HuH-7 (cell line): ENCODE data around the gene ECT2L.
A peak's percentile ranks its signal among the peaks of the same experiment; 100 is the strongest.

Experiments used
- DNase-seq: peaks from one replicate; pipeline ENCODE4 v3.0.0; 2011; ENCODE audit warnings: low spot score

ECT2L gene, protein sequence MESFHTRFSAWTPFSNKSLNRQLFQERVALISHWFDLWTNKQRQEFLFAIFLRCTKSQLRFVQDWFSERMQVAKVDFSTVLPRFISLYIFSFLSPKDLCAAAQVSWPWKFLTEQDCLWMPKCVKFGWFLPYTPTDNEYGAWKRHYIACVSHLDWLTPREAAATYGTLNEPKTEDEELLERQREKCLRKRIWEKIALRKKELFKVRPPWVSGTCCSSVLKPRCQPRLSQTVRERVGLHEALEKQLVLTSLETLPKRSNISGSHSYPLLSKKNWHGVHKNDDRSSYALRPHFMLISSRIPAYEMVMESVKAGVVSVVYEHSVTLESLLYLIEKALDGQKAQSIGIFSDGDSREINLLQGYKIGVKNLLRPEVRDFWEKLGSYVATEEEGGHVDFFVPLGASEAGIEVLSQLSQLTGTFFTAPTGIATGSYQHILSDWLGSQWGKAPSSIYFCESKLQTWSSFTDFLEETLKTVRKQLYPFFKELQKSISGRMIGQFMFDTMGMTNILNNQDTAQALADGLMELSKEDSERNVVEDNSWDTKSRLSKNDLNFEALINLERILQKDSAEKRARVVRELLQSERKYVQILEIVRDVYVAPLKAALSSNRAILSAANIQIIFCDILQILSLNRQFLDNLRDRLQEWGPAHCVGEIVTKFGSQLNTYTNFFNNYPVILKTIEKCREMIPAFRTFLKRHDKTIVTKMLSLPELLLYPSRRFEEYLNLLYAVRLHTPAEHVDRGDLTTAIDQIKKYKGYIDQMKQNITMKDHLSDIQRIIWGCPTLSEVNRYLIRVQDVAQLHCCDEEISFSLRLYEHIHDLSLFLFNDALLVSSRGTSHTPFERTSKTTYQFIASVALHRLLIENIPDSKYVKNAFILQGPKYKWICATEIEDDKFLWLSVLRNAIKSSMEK

DNA sequence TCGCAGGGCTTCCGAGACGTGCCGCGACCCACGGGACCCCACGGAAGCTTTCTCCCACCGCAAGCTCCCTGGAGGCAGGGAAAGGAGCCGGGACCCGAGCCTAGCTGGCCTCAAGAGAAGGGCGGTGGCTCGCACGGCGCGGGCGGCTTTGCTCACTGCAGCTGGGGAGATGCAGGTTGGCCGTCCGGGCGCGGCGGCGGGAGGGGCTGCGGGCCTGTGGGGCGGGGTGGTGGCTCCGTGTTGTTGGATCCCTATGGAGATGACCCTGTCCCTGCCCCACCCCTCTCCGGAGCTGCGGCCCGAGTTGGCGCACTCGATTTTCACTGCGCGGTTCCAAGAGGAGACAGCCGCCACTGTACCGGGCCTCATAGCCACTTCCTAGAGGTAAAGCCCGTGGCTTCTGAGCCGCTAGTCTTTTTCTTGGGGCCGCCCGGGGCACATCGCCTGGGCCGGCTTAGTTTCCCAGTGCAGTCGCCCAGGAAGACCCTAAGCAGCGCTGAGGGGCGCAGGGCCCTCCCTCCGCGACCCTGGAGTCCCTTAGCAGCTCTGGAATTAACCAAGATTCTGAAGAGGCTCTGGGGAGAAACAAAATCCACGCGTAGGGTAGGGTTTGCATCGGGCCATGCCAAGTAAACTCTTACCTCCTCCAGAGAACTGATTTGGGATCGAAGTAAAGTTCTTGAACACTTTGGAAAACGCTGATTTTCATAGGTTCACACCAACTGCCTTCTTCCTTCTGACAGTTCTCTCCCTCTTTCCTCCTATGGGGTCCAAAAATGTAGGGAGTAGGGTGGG is at the start of gene ECT2L:
TSS of gene ECT2L (plus strand) at position 279 of the 795 bp plus-strand sequence. CDS start 17,188 bp downstream, outside the sequence.
- no peak for DNase-seq

DNA sequence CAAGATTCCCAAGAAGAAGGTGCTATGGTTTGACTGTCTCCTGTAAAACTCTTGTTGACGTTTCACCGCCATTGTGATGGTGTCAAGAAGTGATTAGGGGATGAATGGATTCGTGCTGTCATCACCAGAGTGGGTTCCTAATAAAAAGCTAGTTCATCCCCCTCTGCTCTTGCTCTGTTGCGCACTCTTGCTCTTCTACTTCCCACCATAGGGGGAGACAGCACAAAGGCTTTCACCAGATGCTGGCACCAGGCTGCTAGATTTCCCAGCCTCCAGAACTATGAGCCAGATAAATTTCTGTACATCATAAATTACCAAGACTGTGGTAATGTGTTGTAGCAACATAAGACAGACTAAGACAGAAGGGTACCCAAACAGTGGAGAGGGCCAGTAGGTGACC is 43.9 kb upstream of the ECT2L start:
- DNase-seq: no peak

DNA sequence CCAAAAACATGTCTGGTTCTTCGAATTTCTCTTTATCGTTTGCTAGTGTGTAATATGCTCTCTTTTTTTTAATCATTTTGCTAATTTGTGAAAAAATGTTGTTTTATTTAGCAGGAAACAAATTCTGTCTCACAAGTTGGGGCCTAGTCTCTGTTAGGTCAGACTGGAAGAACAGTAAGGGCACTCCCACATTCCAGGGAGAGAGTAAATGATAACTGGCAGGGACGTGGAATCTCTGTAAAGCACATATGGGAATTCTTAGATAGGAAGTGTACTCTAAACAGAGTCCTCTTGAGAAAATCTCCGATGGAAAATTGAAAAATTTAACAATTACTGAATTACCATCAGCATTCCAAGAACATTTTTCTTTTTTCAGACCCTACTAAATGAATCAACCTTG is 38.8 kb upstream of the ECT2L start:
- DNase-seq: peak; percentile 35

DNA sequence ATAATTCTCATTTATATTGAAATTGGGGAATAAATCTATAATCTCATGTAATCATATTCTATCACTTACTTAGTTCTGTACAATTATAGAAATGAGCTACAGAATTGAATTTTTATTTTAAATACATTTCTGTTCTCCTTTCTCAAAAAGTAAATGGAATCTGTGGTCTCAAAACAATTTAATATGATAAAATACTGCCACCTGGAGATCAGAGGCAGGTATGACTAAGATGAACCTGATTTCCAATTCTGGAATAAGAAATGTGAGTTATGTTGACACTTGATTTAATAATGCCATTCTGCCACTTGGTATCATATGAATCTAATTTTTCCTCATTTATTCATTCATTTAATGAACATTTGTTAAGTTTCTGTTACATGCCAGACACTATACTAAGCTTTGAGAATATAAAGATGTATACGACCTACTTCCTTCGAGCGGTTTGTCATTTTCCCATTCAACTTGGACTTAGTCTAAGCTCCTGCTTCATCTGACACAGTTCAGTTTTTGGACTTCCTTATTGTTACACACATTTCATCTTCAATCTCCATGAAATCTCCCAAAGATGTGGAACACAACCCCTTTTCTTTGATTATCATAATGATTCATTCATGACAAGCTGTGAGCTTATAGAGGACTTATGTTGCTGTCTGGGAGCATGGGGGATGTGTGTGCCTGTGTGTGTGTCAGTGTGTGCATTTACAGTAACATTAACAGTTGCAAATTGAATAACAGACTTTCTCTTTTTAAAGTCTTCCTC is 29.8 kb upstream of the ECT2L start:
- peak; percentile 26 for DNase-seq

DNA sequence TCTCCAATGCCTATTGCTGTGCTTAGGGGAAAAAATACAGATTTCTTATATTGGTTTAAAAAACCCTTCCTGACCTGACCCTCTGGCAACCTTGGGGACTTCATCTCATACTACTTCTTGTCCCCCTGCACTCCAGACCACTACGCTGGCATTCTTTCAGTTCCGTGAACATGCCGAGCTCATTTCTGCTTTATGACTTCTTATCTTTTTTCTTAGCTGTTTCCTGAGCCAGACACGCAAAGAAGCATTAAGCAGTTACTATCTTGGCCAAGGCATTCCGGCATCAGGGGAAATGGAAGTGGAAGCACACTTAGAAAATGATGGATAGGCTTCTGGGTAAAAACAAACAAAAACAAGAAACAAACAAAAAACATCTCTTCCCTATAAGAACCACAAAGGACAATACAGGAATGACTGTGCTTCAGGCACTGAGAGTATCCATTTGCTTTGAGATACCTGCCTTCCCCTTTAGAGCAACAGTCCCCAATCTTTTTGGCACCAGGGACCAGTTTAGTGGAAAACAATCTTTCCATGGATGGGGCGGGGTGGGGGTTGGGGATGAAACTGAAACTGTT is 26.7 kb upstream of the ECT2L start:
- DNase-seq: no peak

DNA sequence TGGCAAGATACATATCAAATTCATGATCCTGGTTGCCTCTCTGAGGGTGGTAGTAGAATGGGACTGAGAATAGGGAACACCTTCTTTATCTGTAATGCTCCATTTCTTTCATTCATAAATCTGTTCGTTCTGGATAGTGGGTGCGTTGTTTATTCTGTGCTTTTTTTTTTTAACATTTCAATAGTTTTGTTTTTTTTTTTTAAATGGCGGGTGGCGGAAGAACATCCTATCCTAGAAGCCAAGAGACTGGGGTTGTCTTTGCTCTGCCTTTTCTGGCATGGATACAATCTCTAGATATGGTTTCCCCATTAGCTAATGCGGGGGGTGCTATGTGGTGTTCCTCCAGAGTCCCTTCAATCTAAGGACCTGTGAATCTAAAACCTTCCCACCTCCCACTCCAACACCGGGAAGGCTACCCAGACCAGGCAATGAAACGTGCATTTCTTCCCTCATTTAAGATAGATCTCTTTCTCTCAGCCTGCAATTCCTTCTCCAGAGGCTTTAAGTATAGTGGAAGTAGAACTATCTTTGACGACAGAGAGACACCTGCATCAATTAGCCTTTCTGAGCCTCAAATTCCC is 23.2 kb upstream of the ECT2L start:
- DNase-seq: no peak

DNA sequence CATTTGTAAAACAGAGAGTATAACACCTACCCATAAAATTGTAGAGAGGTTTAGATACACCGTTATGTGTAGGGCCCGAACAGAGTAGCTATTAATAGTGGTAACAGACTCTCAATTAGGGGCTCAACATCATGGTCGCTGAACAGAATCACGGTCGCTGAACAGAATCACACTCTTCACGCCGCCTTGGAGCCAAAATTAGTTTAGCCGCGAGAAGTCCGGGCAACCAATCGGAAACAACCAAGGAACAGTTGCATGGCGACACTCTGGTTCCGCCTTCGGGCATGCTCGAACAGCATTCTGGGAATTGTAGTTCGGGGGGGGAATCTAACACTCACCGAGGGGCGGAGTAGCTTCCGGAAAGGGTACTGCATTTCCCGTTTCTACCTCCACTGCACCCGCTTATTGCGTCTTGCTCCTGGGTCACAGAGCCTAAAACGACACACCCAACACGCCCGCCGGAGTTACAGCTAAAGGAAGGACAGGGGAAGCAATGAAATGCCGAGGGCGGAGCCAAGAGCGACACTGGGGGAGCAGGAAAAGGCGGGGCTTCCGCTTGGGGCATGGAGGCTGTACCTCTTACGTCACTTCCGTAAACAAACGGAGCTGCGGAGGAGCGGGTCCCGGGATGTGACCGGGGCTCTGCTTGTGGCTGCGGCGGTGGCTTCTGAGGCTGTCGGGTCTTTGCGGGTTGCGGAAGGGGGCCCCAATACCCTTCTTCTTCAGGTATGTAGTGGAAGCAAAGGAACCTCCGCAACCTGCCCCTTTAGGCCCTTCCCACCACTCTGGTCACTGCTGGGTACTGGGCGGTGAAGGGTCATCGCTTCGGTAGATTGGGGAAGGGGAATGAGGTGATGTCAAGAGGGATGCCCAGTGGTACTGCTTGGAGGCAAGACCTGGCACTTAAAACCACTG is 22.5 kb upstream of the ECT2L start, which contains the start of gene CCDC28A:
TSS of gene CCDC28A (plus strand) at position 593 of the 915 bp plus-strand sequence. CDS start 2,352 bp downstream, outside the sequence.
- peak; percentile 90 for DNase-seq

DNA sequence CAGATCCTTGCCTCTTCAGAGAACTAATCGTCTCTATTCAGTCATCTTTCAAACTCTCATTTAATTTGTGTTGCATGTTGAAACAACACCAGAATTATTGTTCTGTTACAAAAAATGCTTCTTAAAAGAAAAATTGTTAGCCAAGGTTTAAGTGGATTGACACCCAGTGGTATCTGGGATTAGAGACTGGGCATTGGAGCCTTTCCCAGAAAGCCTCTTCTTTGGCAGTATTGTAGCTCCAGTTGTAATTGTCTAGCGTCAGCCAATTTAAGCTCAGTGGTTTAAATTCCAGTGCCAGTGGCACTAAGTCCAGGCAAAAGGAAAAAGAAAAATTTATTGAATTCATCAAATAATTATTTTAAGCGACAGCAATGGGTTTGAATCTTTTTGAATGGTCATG is 21.5 kb upstream of the ECT2L start:
- DNase-seq: no peak

DNA sequence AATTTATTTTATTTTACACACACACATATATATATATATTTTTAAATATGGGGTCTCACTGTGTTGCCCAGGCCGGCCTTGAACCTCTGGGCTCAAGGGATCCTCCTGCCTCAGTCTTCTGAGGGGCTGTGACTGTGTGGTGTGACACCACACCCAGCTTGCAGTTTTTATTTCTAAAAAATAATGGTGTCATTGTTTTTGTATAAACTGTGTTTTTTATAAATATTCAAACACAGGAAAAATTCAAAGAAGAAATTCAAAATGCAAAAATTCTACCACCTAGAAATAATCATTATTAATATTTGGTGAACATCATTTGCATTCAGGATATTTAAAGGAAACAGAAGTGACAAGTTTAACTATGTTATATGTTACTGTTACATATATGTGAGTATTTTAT is 19.2 kb upstream of the ECT2L start:
- DNase-seq: no peak

DNA sequence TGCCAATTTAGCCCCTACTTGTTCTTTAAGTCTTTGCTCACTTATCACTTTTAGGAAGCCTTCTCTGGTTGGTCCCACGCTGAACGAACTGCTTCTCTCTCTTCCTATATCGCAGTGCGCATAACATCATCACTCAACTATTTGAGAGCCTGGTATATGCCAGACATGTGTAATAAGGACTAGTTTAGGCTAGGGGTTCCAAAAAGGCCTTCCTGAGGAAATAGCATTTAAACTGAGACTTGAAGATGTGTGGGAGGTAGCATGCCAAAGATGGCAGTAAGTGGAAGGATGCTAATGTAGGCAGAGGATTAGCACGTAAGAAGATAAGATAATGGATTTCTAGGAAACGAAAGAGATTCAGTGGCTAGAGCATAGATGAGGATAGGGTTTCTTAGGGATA is 17.6 kb upstream of the ECT2L start:
- no peak for DNase-seq

DNA sequence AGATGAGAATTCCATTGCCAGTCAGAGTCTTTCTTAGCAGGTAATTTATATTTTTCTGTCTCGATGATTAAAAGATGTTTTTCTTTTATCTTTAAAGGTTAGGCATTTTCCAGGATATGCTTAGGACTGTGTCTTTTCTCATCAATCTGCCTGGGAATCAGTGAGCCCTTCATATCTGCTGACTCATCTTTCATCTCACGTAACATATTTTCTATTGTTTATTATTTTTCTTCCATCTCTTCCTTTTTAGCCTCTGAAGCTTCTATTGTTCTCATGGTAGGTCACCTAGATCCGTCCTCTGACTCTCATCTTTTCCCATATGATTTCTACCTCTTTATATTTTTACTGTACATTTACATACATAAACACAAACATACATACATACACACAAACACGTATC is 13.6 kb upstream of the ECT2L start:
- DNase-seq: no peak

DNA sequence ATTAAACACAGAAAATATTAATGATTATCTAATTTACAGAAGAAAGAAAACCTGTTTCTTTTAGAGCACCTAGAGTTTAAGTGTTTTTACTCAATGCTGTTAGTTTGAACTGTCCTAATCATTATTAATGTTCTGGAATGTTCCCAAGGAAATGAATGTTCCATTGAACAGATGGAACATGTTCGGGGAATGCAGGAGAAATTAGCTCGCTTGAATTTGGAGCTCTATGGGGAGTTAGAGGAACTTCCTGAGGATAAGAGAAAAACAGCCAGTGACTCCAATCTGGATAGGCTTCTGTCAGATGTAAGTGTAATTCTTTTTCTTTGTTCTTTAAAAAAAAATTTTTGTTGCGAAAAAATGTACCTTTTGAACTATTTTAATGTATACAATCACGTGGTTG is 10.8 kb upstream of the ECT2L start:
- no peak for DNase-seq

DNA sequence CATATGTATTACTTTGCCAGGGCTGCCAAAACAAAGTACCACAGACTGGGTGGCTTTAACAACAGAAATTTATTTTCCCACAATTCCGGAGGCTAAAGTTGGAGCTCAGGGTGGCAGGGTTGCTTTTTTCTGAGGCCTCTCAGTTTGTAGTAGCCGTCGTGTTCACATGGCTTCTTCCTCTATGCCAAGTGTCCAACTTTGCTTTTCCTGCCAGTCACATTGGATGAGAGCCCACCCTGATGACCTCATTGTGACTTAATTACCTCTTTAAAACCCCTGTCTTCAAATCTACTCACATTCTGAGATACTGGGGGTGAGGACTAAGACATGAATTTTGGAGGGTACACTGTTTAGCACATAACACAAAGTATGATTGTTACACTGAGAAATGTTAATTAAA is 9.9 kb upstream of the ECT2L start:
- no peak for DNase-seq

DNA sequence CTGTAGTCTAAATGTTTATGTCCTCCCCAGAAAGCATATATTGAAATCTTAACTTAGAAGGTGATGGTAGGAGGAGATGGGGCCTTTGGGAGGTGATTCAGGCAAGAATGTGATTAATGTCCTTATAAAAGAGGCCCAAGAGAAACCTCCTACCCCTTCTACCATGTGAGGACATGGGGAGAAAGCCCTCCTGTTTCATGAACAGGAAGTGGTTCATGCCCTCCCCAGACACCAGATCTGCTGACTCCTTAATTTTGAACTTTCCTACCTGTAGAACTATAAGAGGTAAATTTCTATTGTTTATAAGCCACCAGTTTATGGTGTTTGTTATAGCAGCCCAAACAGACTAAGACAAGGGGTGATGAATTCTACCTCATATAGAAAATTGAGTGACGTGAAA is 8.7 kb upstream of the ECT2L start:
- no peak for DNase-seq

DNA sequence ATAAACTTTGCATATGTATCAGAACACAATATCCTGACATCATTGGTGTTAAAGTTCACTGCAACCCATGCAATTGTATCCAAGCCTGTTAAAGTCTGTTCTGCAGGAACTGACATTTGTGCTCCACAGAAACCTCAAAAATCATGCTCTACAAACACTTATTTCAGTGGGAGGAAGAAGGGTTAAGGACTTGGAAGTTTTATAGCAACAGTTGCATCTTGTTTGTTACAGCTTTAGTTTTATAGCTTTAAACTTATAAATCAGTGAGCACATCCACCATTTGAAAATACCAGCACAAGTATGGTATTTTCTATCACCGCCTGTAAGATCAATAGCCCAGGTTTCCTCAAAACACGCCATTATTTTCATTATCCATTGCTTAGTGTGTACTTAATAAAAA is 884 bp downstream of the ECT2L start:
- DNase-seq: no peak

DNA sequence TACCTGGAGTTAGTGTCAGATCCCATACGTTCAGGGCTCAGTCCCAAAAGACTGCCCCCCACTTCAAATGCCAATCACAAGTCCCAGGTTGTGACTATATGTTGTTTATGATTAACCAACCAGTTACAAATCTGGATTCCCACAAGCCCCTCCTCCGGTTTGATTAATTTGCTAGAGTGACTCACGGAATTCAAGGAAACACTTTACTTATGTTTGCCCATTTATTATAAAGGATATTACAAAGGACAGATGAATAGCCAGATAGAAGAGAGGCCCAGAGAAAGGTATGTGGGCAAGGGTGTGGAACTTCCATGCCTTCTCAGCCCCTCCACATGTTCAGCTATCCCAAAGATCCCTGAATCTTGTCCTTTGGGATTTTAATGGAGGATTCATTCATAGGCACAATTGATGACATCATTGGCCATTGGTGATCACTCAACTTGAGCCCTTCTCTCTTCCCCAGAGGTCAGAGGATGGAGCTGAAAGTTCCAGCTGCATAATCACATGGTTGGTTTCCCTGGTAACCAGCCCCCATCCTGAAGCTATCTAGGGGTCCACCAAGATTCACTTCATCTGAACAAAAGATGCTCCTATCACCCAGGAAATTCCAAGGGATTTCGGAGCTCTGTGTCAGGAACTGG is 2.0 kb downstream of the ECT2L start:
- no peak for DNase-seq

DNA sequence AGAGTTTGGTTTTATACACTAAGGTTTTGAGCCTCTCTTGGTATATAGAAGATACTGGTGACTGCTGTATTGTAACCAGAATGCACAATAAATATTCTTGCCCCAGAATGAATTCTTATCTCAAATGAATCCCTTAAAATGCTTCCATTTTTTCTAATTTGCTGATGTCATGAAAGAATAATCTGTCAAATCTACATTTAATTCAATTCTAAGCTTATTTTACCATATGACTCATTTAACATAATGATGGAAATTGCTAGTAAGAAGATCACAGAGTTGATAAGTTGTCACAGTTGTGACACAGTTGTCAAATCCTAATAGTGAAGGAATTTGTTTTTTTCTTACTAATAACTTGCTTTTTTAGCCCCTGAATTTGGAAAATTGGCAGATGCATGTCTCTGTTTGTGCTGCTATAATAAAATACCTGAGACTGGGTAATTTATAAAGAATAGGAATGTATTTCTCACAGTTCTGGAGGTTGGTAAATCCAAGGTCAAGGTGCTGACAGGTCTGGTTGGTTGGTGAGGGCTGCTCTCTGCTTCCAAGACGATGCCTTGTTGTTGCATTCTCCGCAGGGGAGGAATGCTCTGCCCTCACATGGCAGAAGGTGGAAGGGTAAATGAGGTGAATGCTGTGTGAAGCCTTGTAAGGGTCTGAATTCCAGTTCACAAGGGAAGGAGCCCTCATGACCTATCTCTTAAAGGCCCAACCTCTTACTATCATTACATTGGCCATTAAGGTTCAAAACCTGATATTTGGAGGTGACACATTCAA is 4.7 kb downstream of the ECT2L start:
- DNase-seq: no peak

DNA sequence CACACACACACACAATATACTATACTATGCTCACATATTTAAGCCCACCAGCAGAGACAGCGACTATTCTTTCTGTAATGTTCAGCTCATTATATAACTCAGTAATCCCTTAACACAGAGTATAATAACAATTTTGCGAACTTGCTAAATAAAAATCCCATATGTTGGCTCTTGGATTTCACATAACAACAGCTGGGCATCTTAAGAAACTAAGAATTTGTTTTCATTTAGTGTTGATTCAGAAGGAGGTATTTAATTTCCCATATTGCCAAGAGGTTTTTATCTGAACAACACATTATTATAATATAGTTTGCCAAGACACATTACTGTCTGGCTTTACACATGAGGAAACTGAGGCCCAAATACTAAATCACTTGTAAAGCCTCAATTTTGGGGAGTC is 7.4 kb downstream of the ECT2L start:
- DNase-seq: no peak
